Right lobe of liver (tissue), 4 donors: ENCODE measurements around the gene DPH3.

Source experiments
- POLR2A ChIP-seq: fragments of 450-650 bp; IDR thresholded peaks from one replicate; pipeline ENCODE4 v1.6.1; 2017; ENCODE audit warnings: antibody characterized with exemption, mild to moderate bottlenecking
- TF ChIP-seq, protein P1 (sequence below), 4 donors: fragments of 200-600 bp in 3 of 4; fragments of 450-650 bp in 1 of 4; IDR thresholded peaks; one replicate each; pipeline versions ENCODE4 v1.5.1 to v1.8.0; 2016 to 2022; ENCODE audit warnings: antibody characterized with exemption in 4 of 4, mild to moderate bottlenecking in 2 of 4
- donor health status: DM: no; HTN: no; CAD: no.
- donor health status: DM: no; HTN: no; CAD: no.
- donor health status: DM: no; HTN: yes; CAD: no.

DNA sequence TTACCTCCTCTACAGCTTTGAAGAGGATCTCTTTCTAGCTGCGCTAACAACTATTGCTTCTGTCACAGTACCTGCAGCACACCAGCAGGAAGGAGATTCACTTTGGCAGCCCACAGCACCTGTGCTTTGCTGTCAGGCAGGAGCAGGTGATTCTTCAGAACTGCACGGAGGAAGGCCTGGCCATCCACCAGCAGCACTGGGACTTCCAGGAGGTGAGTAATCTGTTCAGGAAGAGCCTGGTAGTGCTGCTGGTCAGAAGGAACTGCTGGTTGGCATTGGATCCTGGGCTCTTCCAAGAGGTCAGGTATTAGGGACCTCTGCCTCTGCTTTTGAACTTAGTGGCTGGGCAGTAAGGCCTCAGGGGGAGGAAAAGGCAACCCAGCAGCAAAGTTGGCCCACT, 42.2 kb downstream of the DPH3 start:
- TF ChIP-seq, protein P1, sequence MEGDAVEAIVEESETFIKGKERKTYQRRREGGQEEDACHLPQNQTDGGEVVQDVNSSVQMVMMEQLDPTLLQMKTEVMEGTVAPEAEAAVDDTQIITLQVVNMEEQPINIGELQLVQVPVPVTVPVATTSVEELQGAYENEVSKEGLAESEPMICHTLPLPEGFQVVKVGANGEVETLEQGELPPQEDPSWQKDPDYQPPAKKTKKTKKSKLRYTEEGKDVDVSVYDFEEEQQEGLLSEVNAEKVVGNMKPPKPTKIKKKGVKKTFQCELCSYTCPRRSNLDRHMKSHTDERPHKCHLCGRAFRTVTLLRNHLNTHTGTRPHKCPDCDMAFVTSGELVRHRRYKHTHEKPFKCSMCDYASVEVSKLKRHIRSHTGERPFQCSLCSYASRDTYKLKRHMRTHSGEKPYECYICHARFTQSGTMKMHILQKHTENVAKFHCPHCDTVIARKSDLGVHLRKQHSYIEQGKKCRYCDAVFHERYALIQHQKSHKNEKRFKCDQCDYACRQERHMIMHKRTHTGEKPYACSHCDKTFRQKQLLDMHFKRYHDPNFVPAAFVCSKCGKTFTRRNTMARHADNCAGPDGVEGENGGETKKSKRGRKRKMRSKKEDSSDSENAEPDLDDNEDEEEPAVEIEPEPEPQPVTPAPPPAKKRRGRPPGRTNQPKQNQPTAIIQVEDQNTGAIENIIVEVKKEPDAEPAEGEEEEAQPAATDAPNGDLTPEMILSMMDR (IDR thresholded peaks at IDR 0.05), result no peak
- TF ChIP-seq POLR2A, result no peak
